Activated CD4-positive, alpha-beta memory T cell treated with anti-CD3 and anti-CD28 coated beads for 36 hours (primary cell): ENCODE data around the gene CDH23. TPM values are rescaled to one million over a fixed set of nuclear protein-coding genes. Genes with fewer than 3 reads are reported as not detected.

ENCODE experiments used
- CTCF ChIA-PET: fragments of 350-600 bp; sonication (Branson Sonifier 250); formaldehyde crosslinking; loops from one replicate; lab custom pipeline; 2021; ENCODE audit warnings: antibody characterized with exemption, inconsistent platforms; lab: Charles Lee
- POLR2A ChIA-PET: fragments of 350-600 bp; sonication (Branson Sonifier 250); formaldehyde crosslinking; loops from one replicate; lab custom pipeline; 2021; ENCODE audit warnings: antibody characterized with exemption; lab: Charles Lee
- DNase-seq: peaks from one replicate; pipeline ENCODE4 v3.0.0-alpha.2; 2020
- H3K27ac Mint-ChIP-seq: one replicate; pipeline ENCODE4 v1.8.0; 2021; ENCODE audit warnings: mixed read lengths
- H3K27me3 Mint-ChIP-seq: one replicate; pipeline ENCODE4 v1.8.0; 2021; ENCODE audit warnings: mixed read lengths
- H3K36me3 Mint-ChIP-seq: one replicate; pipeline ENCODE4 v1.8.0; 2021; ENCODE audit warnings: mixed read lengths
- H3K4me1 Mint-ChIP-seq: one replicate; pipeline ENCODE4 v1.8.0; 2021; ENCODE audit warnings: low read depth, mixed read lengths
- H3K4me3 Mint-ChIP-seq: one replicate; pipeline ENCODE4 v1.8.0; 2021; ENCODE audit warnings: mild to moderate bottlenecking, mixed read lengths
- H3K9me3 Mint-ChIP-seq: one replicate; pipeline ENCODE4 v1.8.0; 2021; ENCODE audit warnings: mixed read lengths
- intact Hi-C: fragments of 100-400 bp; cut with micrococcal nuclease; formaldehyde crosslinking; loops from one replicate; pipeline ENCODE4 v1.15.1; 2023
- total RNA-seq, 2 experiments: library from RNA; stranded (reverse); gene quantifications; one replicate each; pipeline ENCODE4 v1.2.3, GENCODE V29; 2021

Gene CDH23
- total RNA-seq, 2 experiments from 2014 or later: 2.6 TPM

DNA sequence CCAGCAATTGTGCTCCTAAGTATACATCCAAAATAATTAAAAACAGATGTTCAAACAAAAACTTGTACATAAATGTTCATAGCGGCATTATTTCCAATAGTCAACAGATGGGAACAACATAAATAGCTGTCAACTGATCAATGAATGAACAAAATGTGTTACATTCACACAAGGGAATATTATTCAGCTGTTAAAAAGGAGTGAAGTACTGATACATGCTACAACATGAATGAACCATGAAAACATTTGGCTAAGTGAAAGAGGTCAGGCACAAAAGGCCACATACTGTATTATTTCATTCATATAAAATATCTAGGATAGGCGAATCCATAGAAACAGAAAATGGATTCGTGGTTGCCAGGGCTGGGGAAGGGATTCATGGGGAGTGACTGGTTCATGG is 109.1 kb downstream of the CDH23 start:
- DNase-seq: no peak
- Mint-ChIP-seq H3K27ac (no peak overlapping the region), H3K4me3 (no peak overlapping the region), H3K36me3 (no peaks in the 10 kb centered on the region), H3K27me3 (peaks cover 4% of the 10 kb centered on the region), H3K4me1 (no peaks in the 10 kb centered on the region), H3K9me3 (no peaks in the 10 kb centered on the region)
- ChIA-PET CTCF (no interaction called here), POLR2A (no interaction called here)
- intact Hi-C loops: no loop called here

DNA sequence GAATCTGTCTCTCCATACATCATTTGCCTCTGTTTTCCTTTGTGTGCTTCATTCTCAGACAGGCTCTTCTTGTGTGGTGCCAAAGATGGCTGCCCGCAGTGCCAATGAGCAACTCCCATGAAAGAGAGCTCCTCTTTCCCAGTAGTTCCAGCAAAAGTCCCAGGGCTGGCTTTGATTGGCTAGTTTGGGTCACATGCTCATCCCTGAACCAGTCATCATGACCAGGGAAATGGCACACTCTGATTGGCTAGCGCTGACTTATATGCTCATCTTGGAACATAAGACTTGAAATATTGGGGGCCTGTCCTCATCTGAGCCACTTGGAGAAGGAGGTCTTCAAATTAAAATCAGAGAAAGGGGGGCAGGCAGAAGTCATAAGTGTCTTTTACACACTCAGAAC is 112.7 kb downstream of the CDH23 start:
- Mint-ChIP-seq H3K27me3 (peaks cover 3% of the 10 kb centered on the region), H3K27ac (no peak overlapping the region), H3K9me3 (no peaks in the 10 kb centered on the region), H3K4me1 (no peaks in the 10 kb centered on the region), H3K4me3 (no peak overlapping the region), H3K36me3 (no peaks in the 10 kb centered on the region)
- no peak for DNase-seq
- ChIA-PET CTCF (no interaction called here), POLR2A (no interaction called here)
- intact Hi-C loops: no loop called here

DNA sequence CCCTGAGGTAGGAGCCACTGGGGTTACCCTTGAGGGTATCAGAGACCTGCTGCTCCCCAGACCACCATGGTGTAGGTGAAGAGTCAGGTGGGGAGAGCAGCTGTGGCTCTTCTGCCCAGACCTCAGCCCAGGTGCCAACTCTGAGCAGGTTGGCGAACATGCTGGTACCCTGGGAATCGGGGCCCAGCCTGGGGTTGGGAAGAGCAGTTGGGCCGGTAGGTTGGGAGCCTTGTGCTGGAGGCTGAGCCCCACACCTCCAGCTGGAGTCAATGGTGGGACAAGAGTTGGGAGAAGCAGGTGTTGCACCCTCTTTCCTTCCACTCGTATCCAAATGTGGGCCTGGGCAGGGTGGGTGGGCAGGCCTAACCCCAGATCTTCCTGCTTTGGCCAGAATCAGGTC is 114.5 kb downstream of the CDH23 start:
- Mint-ChIP-seq H3K27ac (no peak overlapping the region), H3K4me1 (no peaks in the 10 kb centered on the region), H3K27me3 (no peaks in the 10 kb centered on the region), H3K9me3 (no peaks in the 10 kb centered on the region), H3K36me3 (no peaks in the 10 kb centered on the region), H3K4me3 (no peak overlapping the region)
- ChIA-PET CTCF (no interaction called here), POLR2A (no interaction called here)
- intact Hi-C loops: no loop called here
- no peak for DNase-seq

DNA sequence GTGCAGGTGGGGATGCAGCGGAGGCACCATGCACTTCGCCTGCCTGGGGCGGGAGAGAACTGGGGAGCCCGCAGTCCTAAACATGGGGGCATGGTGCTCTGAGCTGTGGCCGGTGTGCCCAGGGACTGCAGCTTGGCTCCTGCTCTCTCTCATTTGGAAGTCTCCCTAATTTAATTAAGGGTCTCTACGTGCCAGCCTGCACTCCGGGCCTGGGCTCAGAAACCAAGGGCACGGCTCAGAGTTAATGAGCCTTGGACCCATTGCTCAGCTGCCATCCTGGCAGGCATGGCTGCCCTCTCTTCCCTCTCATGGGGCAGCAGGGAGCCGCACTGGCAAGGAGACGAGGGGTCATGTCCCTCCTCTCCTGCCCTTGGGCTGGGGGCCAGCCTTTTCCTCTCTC is 115.6 kb downstream of the CDH23 start:
- H3K4me3 Mint-ChIP-seq: no peak overlapping the region
- intact Hi-C loops: no loop called here
- no peaks in the 10 kb centered on the region for H3K36me3 Mint-ChIP-seq
- no peak for DNase-seq
- H3K27ac Mint-ChIP-seq: no peak overlapping the region
- no peaks in the 10 kb centered on the region for H3K9me3 Mint-ChIP-seq
- no peaks in the 10 kb centered on the region for H3K4me1 Mint-ChIP-seq
- POLR2A ChIA-PET: no interaction called here
- no peaks in the 10 kb centered on the region for H3K27me3 Mint-ChIP-seq
- CTCF ChIA-PET: no interaction called here

DNA sequence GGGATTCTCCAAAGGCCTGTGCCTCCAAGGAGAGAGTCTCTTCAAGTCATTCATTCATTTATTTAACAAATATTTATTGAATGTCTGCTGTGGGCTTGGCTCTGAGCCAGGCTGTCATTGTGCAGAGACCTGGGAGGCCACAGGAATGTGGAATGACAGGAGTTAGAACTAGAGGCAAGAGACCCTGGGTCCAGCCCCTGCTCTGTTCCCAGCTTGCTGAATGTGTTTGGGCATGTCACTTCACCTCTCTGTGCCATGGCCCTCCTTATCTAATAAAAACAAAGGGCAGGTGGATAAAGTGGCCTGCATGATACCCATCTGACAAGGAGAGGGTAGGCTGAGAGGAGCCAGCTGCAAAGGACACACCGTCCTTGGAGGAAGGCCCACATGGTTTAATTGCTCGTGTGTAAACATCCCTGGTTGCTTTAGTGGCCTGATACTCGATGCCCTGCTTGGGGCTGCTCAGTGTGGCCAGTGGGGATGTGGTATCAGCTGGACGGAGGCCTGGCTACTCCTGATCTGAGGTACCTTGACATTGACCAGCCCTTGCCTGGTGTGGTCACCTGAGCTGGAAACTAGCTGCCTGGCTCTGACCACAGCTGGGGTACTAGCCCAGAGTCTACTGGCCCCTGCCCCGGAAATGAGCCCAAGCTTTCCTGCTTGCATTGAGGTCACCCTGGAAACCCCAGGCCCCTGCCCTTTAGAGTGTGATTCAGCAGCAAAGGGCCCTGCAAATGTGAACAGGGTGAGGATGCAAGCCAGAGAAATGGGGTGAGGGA is 116.2 kb downstream of the CDH23 start:
- CTCF ChIA-PET: no interaction called here
- POLR2A ChIA-PET: no interaction called here
- Mint-ChIP-seq H3K27ac (no peak overlapping the region), H3K9me3 (no peaks in the 10 kb centered on the region), H3K4me3 (no peak overlapping the region), H3K36me3 (no peaks in the 10 kb centered on the region), H3K4me1 (no peaks in the 10 kb centered on the region), H3K27me3 (no peaks in the 10 kb centered on the region)
- intact Hi-C loops: no loop called here
- no peak for DNase-seq

DNA sequence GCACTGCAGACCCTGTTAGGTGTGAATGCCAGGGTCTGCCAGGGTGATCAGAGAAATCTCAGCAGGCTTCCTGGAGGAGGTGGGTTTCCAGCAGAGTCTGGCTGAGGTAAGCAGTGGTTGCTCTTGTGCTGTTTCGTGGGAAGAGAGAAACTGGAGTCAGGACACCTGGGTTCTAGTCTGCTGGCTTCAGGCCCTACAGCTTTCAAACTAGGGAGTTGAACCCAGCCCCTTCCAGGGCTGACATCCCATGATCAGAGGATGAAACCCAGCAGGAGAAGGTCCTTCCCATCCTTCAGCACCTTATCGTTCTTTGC is 116.8 kb downstream of the CDH23 start:
- DNase-seq: no peak
- Mint-ChIP-seq H3K4me3 (no peak overlapping the region), H3K27ac (no peak overlapping the region), H3K27me3 (no peaks in the 10 kb centered on the region), H3K4me1 (no peaks in the 10 kb centered on the region), H3K9me3 (no peaks in the 10 kb centered on the region), H3K36me3 (no peaks in the 10 kb centered on the region)
- ChIA-PET CTCF (no interaction called here), POLR2A (no interaction called here)
- intact Hi-C loops: no loop called here

DNA sequence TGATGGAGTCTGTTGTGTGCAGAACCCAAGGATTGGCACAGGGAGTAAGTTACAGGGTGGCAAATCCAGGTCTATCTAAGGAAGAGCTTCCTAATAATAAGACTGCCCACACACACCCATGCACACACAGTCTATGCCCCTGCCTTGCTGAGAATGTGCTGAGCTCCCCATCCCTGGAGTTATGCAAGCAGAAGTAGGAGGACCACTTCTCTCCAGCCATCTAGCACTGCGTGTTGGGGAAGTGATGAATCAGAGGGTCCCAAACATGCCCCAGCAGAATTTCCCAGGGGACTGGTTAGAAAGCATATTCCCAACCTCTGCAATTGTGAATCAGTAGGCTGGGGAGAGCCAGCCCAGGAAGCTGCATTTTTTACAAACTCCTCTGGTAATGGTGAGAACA is 117.2 kb downstream of the CDH23 start:
- ChIA-PET POLR2A (no interaction called here), CTCF (no interaction called here)
- H3K27me3 Mint-ChIP-seq: no peaks in the 10 kb centered on the region
- no peaks in the 10 kb centered on the region for H3K4me1 Mint-ChIP-seq
- no peak overlapping the region for H3K4me3 Mint-ChIP-seq
- H3K27ac Mint-ChIP-seq: no peak overlapping the region
- no peak for DNase-seq
- H3K9me3 Mint-ChIP-seq: no peaks in the 10 kb centered on the region
- intact Hi-C loops: no loop called here
- H3K36me3 Mint-ChIP-seq: no peaks in the 10 kb centered on the region

DNA sequence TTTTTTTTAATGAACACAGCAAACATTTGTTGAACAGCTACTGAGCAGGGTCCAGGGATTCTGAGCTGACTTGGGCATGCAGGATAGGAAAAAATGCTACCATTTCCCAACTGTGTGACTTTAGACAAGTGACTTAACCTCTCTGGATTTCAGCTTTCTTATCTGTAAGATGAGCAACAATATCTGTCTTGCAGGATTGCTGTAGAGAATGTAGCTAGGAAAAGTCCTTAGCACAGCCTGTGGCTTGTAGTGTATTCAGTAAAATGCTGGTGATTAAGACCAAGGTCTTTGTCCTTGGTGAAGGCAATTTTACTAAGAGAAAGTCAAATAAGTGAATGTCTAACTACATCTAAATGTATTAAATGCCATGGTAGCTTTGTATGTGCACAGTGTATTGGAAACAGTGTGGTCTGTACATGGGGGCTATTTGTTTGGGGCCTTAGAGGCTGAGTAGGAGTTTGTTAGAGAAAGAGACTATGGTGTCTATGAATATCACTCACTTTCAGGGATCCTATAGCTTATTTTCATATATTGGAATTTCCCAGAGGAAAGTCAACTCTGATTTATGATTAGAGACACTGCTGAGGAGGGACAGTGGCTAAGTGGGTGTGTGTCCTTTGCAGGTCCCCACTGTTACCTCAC is 118.9 kb downstream of the CDH23 start:
- POLR2A ChIA-PET: no interaction called here
- no peaks in the 10 kb centered on the region for H3K9me3 Mint-ChIP-seq
- H3K36me3 Mint-ChIP-seq: no peaks in the 10 kb centered on the region
- DNase-seq: no peak
- intact Hi-C loops: no loop called here
- no peaks in the 10 kb centered on the region for H3K27me3 Mint-ChIP-seq
- H3K4me3 Mint-ChIP-seq: no peak overlapping the region
- H3K27ac Mint-ChIP-seq: no peak overlapping the region
- no peaks in the 10 kb centered on the region for H3K4me1 Mint-ChIP-seq
- CTCF ChIA-PET: interaction anchor here (2.7 kb wide), 1 partner anchor 54 kb away, joined by 10 read pairs; no protein-coding TSS in a partner anchor

DNA sequence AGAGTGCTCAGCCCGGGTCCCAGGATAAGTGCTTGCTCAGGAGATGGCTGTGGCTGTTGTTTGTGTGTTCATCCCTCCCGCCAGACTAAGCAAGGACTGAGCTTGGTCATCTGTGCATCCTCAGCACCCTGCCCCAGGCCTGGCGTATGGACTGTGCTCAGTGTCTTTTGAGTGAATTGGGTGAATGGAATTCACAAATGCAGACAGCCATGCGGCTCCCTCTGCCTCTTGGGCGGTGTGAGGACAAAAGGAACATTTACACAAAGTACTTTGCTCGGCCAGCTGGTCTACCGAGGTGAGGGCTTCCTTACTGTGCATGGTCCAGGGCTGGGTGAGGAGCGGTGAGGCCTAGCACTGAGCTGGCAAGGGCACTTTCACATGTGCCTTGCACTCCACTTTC is 120.2 kb downstream of the CDH23 start:
- no peaks in the 10 kb centered on the region for H3K36me3 Mint-ChIP-seq
- ChIA-PET POLR2A (no interaction called here), CTCF (interaction anchor here (2.7 kb wide), 1 partner anchor 52 kb away, joined by 10 read pairs; no protein-coding TSS in a partner anchor)
- H3K27ac Mint-ChIP-seq: no peak overlapping the region
- DNase-seq: no peak
- no peak overlapping the region for H3K4me3 Mint-ChIP-seq
- no peaks in the 10 kb centered on the region for H3K9me3 Mint-ChIP-seq
- peaks cover 3% of the 10 kb centered on the region for H3K27me3 Mint-ChIP-seq
- no peaks in the 10 kb centered on the region for H3K4me1 Mint-ChIP-seq
- intact Hi-C loops: no loop called here

DNA sequence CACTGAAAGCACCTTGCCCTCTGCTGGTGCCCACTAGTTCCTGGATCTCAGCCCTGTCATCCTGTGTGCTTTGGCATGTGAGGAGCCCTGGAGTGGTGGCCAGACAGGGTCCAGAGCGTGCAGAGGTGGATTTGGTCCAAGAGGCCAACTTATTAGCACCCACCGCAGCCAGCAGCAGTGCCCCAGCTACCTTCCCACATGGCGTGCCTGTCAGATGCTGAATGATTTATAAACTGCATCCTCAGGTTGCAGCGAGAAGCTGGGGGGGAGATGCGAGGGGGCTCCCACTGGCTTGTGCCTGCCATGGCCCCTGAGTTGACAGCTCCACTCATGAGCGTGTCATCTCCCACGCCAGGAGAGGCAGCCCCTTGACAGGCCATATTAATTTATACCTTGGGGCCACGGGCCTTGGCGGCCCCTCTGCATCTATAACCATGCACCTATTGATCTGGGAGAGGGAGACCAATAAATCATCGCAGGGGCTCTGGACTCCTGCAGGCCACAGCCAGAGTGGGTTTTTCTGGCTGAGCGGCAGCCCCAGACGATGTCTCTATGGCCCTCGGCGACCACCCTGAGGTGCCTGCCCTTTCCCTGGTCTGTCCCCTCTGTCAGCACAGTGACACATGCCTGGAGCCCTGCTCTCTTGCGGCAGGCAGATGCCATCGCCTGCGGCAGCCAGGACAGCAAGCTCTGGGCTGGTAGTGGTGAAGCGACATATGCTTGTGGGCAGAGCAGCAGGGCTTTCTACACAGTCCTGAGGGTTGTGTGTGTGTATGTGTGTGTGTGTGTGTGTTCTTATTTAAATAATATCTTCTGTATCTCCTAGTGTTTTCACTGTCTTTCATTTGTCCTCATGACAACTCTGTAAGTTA is 120.8 kb downstream of the CDH23 start:
- intact Hi-C loops: no loop called here
- no peak for DNase-seq

DNA sequence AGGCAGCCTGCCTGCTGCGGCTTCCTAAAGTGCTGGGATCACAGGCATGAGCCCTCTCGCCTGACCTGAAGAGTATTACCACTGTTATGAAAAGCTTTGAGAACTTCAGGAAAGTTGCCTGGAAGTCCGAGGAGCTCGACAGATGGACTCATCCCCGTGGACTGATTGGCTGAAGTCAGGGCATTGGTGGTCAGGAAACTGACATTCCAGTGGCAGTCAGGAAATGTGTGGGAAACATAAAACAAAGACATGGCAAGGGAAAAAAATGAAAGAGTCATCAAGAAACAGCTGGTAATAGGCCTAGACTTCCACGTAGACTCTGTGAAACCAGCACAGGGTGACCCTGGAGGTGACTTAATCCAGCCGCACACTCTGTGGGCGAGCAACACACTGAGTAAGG is 123.3 kb downstream of the CDH23 start:
- no peaks in the 10 kb centered on the region for H3K4me1 Mint-ChIP-seq
- intact Hi-C loops: no loop called here
- ChIA-PET POLR2A (no interaction called here), CTCF (interaction anchor here (1.0 to 1.3 kb wide), 2 partner anchors 49 to 293 kb away, joined by 3 read pairs; no protein-coding TSS in a partner anchor)
- H3K9me3 Mint-ChIP-seq: no peaks in the 10 kb centered on the region
- H3K36me3 Mint-ChIP-seq: no peaks in the 10 kb centered on the region
- no peak overlapping the region for H3K27ac Mint-ChIP-seq
- DNase-seq: no peak
- no peak overlapping the region for H3K4me3 Mint-ChIP-seq
- H3K27me3 Mint-ChIP-seq: peaks cover 25% of the 10 kb centered on the region

More for the DNA sequence above, 120.8 kb downstream of the CDH23 start:
- ChIA-PET POLR2A (interaction anchor here (0.5 kb wide), 1 partner anchor 415 kb away, joined by 3 read pairs; no protein-coding TSS in a partner anchor), CTCF (interaction anchor here (2.7 kb wide), 1 partner anchor 52 kb away, joined by 10 read pairs; no protein-coding TSS in a partner anchor)
- Mint-ChIP-seq H3K4me3 (no peak overlapping the region), H3K4me1 (no peaks in the 10 kb centered on the region), H3K27me3 (peaks cover 6% of the 10 kb centered on the region), H3K36me3 (no peaks in the 10 kb centered on the region), H3K27ac (no peak overlapping the region), H3K9me3 (no peaks in the 10 kb centered on the region)
